ENCODE results near the gene SFTPB. TPM values are rescaled to one million over a fixed set of nuclear protein-coding genes. Genes with fewer than 3 reads are reported as not detected.

Gene SFTPB
- total RNA-seq, 1 experiment from 2014 or later: 7.6 TPM

GRCh38 chr2:85642725-85643124, 25.3 kb downstream of the SFTPB start (continued):
- TF ChIP-seq ZNF425 (CRISPR knock-in tag; conservative IDR thresholded peaks at IDR 0.05): no peak
- TF ChIP-seq GABPB1 (CRISPR knock-in tag; IDR thresholded peaks at IDR 0.05): no peak

- Mint-ChIP-seq H3K27ac (no peak overlapping the region), H3K4me3 (no peak overlapping the region), H3K4me1 (no peaks in the 10 kb centered on the region), H3K36me3 (peaks cover 68% of the 10 kb centered on the region), H3K27me3 (ENCODE audit: low read depth) (no peaks in the 10 kb centered on the region), H3K9me3 (no peaks in the 10 kb centered on the region)
- TF ChIP-seq HMGA2 (CRISPR knock-in tag; IDR thresholded peaks at IDR 0.05) (no peak), ATF2 (CRISPR knock-in tag; IDR thresholded peaks at IDR 0.05; ENCODE audit: borderline replicate concordance, low read depth) (no peak), E2F1 (CRISPR knock-in tag; IDR thresholded peaks at IDR 0.05) (no peak), AFF4 (CRISPR knock-in tag; IDR thresholded peaks at IDR 0.05; ENCODE audit: borderline replicate concordance) (no peak), MLX (CRISPR knock-in tag; IDR thresholded peaks at IDR 0.05) (no peak), ERG (CRISPR knock-in tag; IDR thresholded peaks at IDR 0.05) (no peak), ZNF121 (CRISPR knock-in tag; IDR thresholded peaks at IDR 0.05) (no peak), ZBTB21 (CRISPR knock-in tag; IDR thresholded peaks at IDR 0.05; ENCODE audit: borderline replicate concordance) (no peak)
- no peak for DNase-seq (ENCODE audit: low spot score)
- ChIA-PET CTCF (interaction anchor here (1.3 to 3.3 kb wide), 4 partner anchors 17 to 192 kb away, joined by 4 to 19 read pairs (median 16); no protein-coding TSS in a partner anchor), POLR2A (interaction anchor here (0.7 kb wide), 1 partner anchor 155 kb away, joined by 3 read pairs; no protein-coding TSS in a partner anchor)
- ATAC-seq: no peak
Measured at GRCh38 chr2:85635636-85636035, 32.4 kb downstream of the SFTPB start.

- CTCF ChIA-PET: interaction anchor here (3.3 kb wide), 1 partner anchor 18 kb away, joined by 19 read pairs; no protein-coding TSS in a partner anchor
- ATAC-seq (no peak), DNase-seq (ENCODE audit: low spot score) (no peak)
- Mint-ChIP-seq H3K4me1 (no peaks in the 10 kb centered on the region), H3K9me3 (no peaks in the 10 kb centered on the region), H3K36me3 (peaks cover 70% of the 10 kb centered on the region), H3K27ac (no peak overlapping the region; the same call in 1 of the 2 replicates), H3K27me3 (ENCODE audit: low read depth) (no peaks in the 10 kb centered on the region), H3K4me3 (no peak overlapping the region)
- TF ChIP-seq ZNF396 (CRISPR knock-in tag; IDR thresholded peaks at IDR 0.05; ENCODE audit: borderline replicate concordance) (no peak), JAZF1 (CRISPR knock-in tag; IDR thresholded peaks at IDR 0.05) (no peak), EMX1 (CRISPR knock-in tag; IDR thresholded peaks at IDR 0.05) (no peak), OVOL2 (CRISPR knock-in tag; IDR thresholded peaks at IDR 0.05; ENCODE audit: borderline replicate concordance) (no peak)
- POLR2A ChIA-PET: interaction anchor here (0.7 kb wide), 1 partner anchor 155 kb away, joined by 3 read pairs; no protein-coding TSS in a partner anchor
Measured at GRCh38 chr2:85635011-85635410, 33.0 kb downstream of the SFTPB start.
